TTC549 (cell line): ENCODE data around the gene MPRIP.

Source experiments
- FAIRE-seq: peaks from 2 replicates; lab custom pipeline; 2012; peaks lifted over from hg19 to GRCh38; lab: Jason Lieb, UNC

MPRIP gene

GRCh38 chr17:17166446-17166845, 124.2 kb downstream of the MPRIP start:
- no peak for FAIRE-seq

GRCh38 chr17:17167356-17167755, 125.1 kb downstream of the MPRIP start:
- no peak for FAIRE-seq

- FAIRE-seq, result no peak
Measured at GRCh38 chr17:17167986-17168385, 125.7 kb downstream of the MPRIP start.

- no peak for FAIRE-seq
Measured at GRCh38 chr17:17168401-17168800, 126.1 kb downstream of the MPRIP start.

GRCh38 chr17:17169396-17169795, 127.1 kb downstream of the MPRIP start:
- no peak for FAIRE-seq

- FAIRE-seq, result no peak
Measured at GRCh38 chr17:17170346-17170985, 128.2 kb downstream of the MPRIP start.

GRCh38 chr17:17171186-17171585, 128.9 kb downstream of the MPRIP start:
- no peak for FAIRE-seq

GRCh38 chr17:17172001-17172939, 130.0 kb downstream of the MPRIP start:
- FAIRE-seq, result no peak

GRCh38 chr17:17172990-17173389, 130.7 kb downstream of the MPRIP start:
- no peak for FAIRE-seq

- no peak for FAIRE-seq
Measured at GRCh38 chr17:17173921-17174320, 131.7 kb downstream of the MPRIP start.

- FAIRE-seq, result no peak
Measured at GRCh38 chr17:17175340-17175739, 133.1 kb downstream of the MPRIP start.

GRCh38 chr17:17175917-17176316, 133.7 kb downstream of the MPRIP start:
- FAIRE-seq, result no peak

GRCh38 chr17:17176341-17176740, 134.1 kb downstream of the MPRIP start:
- no peak for FAIRE-seq

- no peak for FAIRE-seq
Measured at GRCh38 chr17:17177176-17177575, 134.9 kb downstream of the MPRIP start.

GRCh38 chr17:17179371-17179827, 137.1 kb downstream of the MPRIP start:
- FAIRE-seq, result no peak

GRCh38 chr17:17180141-17180603, 137.9 kb downstream of the MPRIP start:
- no peak for FAIRE-seq

- no peak for FAIRE-seq
Measured at GRCh38 chr17:17180741-17181525, 138.7 kb downstream of the MPRIP start.

GRCh38 chr17:17181666-17182597, 139.7 kb downstream of the MPRIP start:
- FAIRE-seq, result no peak

- no peak for FAIRE-seq
Measured at GRCh38 chr17:17182598-17183136, 140.4 kb downstream of the MPRIP start.

GRCh38 chr17:17183744-17184143, 141.5 kb downstream of the MPRIP start:
- no peak for FAIRE-seq
